IMR-90 (cell line): ENCODE results near the gene STX1B.

Experiments
- BHLHE40 ChIP-seq: fragments of 150-350 bp; IDR thresholded peaks from 2 replicates; pipeline ENCODE4 v1.6.1; 2016; ENCODE audit warnings: mild to moderate bottlenecking, low read depth, low read length
- CEBPB ChIP-seq: IDR thresholded peaks from 2 replicates; pipeline ENCODE4 v1.6.1; 2012; ENCODE audit warnings: low read depth, low read length, improper control_type of control experiment
- CHD1 ChIP-seq: IDR thresholded peaks from 2 replicates; pipeline ENCODE4 v1.6.1; 2012; ENCODE audit warnings: low read depth, low read length, improper control_type of control experiment
- CTCF ChIP-seq: conservative IDR thresholded peaks from 2 replicates; pipeline ENCODE4 v1.5.1; 2012; ENCODE audit warnings: mild to moderate bottlenecking, low read depth, low read length, improper control_type of control experiment
- MAFK ChIP-seq: IDR thresholded peaks from 2 replicates; pipeline ENCODE4 v1.6.1; 2012; ENCODE audit warnings: low read depth, low read length, improper control_type of control experiment
- MXI1 ChIP-seq: IDR thresholded peaks from 2 replicates; pipeline ENCODE4 v1.6.1; 2012; ENCODE audit warnings: low read depth, mild to moderate bottlenecking, low read length, moderate library complexity, borderline replicate concordance
- POLR2A ChIP-seq: IDR thresholded peaks from 2 replicates; pipeline ENCODE4 v1.6.1; 2012; ENCODE audit warnings: mild to moderate bottlenecking, low read depth, low read length
- RAD21 ChIP-seq: IDR thresholded peaks from 2 replicates; pipeline ENCODE4 v1.6.1; 2012; ENCODE audit warnings: low read length, improper control_type of control experiment
- RCOR1 ChIP-seq: IDR thresholded peaks from 2 replicates; pipeline ENCODE4 v1.6.1; 2012; ENCODE audit warnings: mild to moderate bottlenecking, low read length, improper control_type of control experiment; ENCODE audit not compliant: insufficient replicate concordance
- RFX5 ChIP-seq: IDR thresholded peaks from 2 replicates; pipeline ENCODE4 v1.8.0; 2012; ENCODE audit warnings: low read depth, mild to moderate bottlenecking, low read length, moderate library complexity
- SMC3 ChIP-seq: fragments of 150-350 bp; IDR thresholded peaks from 2 replicates; pipeline ENCODE4 v1.6.1; 2016; ENCODE audit warnings: low read depth, mild to moderate bottlenecking, antibody characterized with exemption, low read length, moderate library complexity
- USF2 ChIP-seq: fragments of 150-350 bp; IDR thresholded peaks from 2 replicates; pipeline ENCODE4 v1.6.1; 2017; ENCODE audit warnings: mild to moderate bottlenecking, antibody characterized with exemption, low read length, low read depth

- TF ChIP-seq MXI1 = no peak
- no peak for TF ChIP-seq POLR2A
- TF ChIP-seq RAD21 = no peak
- TF ChIP-seq CTCF = no peak
- TF ChIP-seq RFX5 = no peak
- no peak for TF ChIP-seq USF2
- TF ChIP-seq SMC3 = no peak
- no peak for TF ChIP-seq CEBPB
- no peak for TF ChIP-seq BHLHE40
- TF ChIP-seq CHD1 = no peak
- no peak for TF ChIP-seq MAFK
- TF ChIP-seq RCOR1 = no peak
Measured at GRCh38 chr16:30989469-30990047, 20.9 kb downstream of the STX1B start.
